IPS-18c (cell line): Measurements from ENCODE around the gene DAB1.

Experiments
- H3K4me3 ChIP-seq: 2 replicates; pipeline ENCODE4 v1.7.0; 2013; ENCODE audit warnings: low read depth, mild to moderate bottlenecking, low read length, moderate library complexity; ENCODE audit not compliant: insufficient read depth
- H3K9me3 ChIP-seq: one replicate; pipeline ENCODE4 v1.6.1; 2013; ENCODE audit warnings: mild to moderate bottlenecking, low read length, moderate library complexity; ENCODE audit not compliant: control insufficient read depth, insufficient read depth

The DAB1 gene

DNA sequence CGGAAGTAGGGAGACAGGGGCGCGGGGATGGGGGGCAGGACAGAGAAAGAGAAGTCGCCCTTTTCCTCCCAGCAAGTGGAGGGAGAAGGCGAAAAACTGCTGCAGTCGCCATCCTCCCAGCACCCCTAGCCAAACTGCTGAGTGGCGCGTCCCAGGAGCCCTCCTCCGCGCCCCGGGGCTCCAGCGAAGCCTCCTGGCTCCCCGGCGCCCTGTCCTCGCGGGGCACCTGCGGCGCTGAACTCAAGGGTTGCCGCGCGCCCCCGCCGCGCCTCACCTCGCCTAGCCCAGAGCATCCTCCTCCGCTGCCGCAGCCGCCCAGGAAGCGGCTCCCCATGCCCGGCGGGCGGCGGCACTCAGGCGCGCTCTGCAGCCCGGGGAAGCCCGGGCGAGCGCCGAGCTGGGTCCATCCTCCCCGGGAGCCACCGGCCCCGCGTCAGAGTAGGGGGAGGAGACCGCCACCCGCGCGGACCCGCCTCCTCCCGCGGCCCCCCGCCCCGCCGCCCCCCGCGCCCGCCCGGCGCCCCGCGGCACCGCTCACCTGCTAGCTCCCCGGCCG, at the start of gene DAB1:
TSS of gene DAB1 (minus strand) at position 405 of the 556 bp plus-strand sequence. CDS start 133,030 bp downstream, outside the sequence.
- peak within 1 kb of the TSS; percentile 71 for H3K4me3 ChIP-seq

GRCh38 chr1:57473448-57473847, 49.6 kb upstream of the DAB1 start:
- peaks cover 2% of the 10 kb centered on the region for H3K9me3 ChIP-seq
- no peak overlapping the region for H3K4me3 ChIP-seq

More for the DNA sequence above, at the start of gene DAB1:
- H3K9me3 ChIP-seq, result no peaks in the 10 kb centered on the region

- no peak overlapping the region for H3K4me3 ChIP-seq
- peaks cover 2% of the 10 kb centered on the region for H3K9me3 ChIP-seq
Measured at GRCh38 chr1:57471995-57472394, 48.1 kb upstream of the DAB1 start.

DNA sequence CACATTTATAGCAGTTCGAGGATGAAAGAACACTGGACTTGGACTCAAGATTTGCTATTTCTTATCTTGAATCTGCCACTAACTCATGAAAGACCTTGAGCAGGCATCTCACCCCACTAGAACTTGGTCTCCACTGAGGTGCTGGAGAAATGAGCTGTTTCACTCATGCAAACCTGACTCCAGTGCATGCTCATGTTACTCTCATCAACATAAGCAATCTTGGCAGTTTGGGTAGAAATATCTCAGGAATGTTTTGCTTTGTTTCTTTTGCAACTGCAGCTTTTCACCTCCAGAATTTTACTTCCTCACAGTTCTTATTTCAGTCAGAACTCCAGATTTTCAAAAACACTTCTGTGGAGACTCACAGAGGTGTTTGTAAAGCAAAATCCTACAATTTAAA, 46.2 kb upstream of the DAB1 start:
- Histone ChIP-seq H3K4me3 (no peak overlapping the region), H3K9me3 (peaks cover 2% of the 10 kb centered on the region)

DNA sequence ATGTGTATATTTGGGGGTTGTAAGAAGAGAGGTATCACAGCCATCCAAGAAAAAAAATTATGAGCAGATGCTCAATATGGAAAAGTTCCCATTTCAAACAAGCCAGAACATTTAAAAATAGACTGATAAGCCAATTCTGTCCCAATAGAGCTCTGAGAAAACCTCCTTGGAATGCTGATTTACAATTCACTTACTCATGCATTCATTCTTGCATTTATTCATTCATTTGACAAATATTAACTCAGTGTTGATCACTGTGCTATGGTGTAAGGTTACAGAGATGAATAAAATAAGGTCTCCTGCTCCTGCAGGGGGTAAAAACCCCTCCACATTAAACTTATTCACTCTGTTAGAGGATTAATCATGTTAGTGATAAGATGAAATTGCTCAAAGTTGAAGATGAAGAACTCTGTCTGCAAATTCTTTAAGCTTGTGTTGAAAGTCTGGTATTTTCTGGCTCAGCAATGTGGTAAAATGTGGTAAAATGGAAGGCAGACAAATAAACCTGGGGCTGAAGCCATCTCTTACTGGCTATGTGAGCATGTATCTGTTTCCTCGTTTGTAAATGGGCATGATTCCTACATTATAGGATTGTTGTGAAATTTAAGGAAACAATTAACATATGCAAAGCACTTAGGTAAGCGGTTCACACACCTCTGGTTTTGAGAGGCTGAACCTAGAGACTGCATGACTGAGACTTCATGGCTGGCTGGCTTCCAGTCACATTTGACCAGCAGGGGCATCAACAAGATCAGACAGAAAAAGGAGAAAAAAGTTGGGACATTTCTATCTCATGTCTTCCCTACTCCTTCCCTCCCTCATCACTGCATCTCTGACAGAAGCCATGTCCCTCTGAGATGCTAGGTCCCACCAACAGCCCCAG, 45.0 kb upstream of the DAB1 start:
- Histone ChIP-seq H3K9me3 (peaks cover 2% of the 10 kb centered on the region), H3K4me3 (no peak overlapping the region)

- H3K9me3 ChIP-seq, result peaks cover 2% of the 10 kb centered on the region
- H3K4me3 ChIP-seq, result no peak overlapping the region
Measured at GRCh38 chr1:57467830-57468229, 44.0 kb upstream of the DAB1 start.

GRCh38 chr1:57464756-57465155, 40.9 kb upstream of the DAB1 start:
- Histone ChIP-seq H3K4me3 (no peak overlapping the region), H3K9me3 (no peaks in the 10 kb centered on the region)

DNA sequence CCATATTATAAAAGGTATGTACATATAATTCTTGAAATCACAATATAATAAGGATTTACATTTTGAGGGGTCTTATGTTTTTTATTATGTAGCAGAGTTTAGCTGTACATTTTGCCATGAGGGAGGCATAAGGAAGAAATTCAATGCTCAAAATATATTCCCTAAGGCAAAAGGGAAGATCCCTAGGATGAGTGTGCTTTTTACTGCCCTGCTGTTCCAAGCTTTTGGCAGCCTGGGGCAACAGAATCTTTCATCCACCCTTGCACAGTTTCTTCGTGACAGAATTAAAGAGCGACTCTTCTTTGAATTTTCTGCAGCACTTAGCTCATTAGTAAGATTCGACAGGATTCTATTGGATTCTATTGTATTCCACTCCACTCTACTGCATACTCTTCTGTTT, 39.5 kb upstream of the DAB1 start:
- Histone ChIP-seq H3K4me3 (no peak overlapping the region), H3K9me3 (no peaks in the 10 kb centered on the region)

- Histone ChIP-seq H3K4me3 (no peak overlapping the region), H3K9me3 (no peaks in the 10 kb centered on the region)
Measured at GRCh38 chr1:57461405-57461804, 37.5 kb upstream of the DAB1 start.

- Histone ChIP-seq H3K9me3 (no peaks in the 10 kb centered on the region), H3K4me3 (no peak overlapping the region)
Measured at GRCh38 chr1:57451516-57451915, 27.7 kb upstream of the DAB1 start.

DNA sequence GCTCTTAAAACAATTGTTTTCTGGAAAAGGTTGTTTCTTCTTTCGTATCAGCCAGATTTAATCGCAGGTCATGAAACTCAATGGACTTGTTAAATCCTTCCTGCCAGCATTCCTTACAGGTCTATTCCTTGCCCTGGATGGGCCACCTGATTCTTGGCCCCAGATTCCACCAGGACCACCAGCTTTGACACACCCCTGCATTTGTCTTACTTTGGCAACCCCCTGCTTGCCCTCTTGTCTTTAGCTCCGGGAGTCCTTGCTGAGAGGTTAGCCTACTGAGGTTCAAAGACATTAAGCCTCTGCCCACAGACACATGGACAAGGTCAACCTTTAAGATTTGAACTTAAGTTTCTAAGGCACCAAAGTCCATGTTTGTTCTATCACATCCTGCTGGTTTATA, 27.1 kb upstream of the DAB1 start:
- H3K9me3 ChIP-seq, result no peaks in the 10 kb centered on the region
- no peak overlapping the region for H3K4me3 ChIP-seq

DNA sequence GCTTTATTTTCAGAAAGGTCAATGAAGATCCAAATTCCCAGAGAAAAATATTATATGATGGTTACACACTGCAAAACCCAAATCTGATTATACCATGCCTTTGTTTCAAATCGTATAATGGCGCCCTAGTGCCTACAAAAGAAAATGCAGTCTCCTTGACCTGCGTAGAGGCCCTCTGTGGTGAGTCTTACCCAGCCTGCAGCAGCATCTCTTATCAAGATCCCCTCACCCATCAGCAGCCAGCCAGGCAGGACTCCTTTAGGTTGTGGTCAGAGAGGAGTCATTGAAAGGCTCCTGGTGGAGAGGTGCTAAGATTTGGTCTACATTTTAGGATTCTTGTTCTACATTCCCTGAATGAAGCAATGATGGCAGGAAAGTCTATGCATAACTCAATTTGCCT, 23.7 kb upstream of the DAB1 start:
- no peak overlapping the region for H3K4me3 ChIP-seq

GRCh38 chr1:57443004-57443403, 19.1 kb upstream of the DAB1 start:
- Histone ChIP-seq H3K9me3 (no peaks in the 10 kb centered on the region), H3K4me3 (no peak overlapping the region)

More for the DNA sequence above, 23.7 kb upstream of the DAB1 start:
- H3K9me3 ChIP-seq, result no peaks in the 10 kb centered on the region

DNA sequence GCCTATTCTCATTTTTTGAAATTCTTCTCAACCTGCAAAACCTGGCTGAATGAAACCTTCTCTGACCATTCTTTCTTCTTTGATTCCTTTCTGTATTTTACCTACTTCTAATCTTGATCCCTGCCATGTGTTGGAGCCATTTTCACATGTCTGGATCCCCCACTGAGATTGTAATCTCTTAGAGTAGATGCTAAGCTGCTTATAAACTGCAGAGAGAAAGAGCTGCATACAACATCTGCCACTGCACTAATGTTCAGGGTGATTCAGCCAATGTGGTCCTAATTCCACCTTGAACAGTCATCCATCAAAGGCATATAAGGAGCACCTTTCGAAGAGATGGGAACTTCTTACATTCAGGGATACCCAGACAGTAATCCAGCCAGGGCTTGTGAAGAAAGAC, 16.2 kb upstream of the DAB1 start:
- H3K4me3 ChIP-seq, result no peak overlapping the region
- no peaks in the 10 kb centered on the region for H3K9me3 ChIP-seq

GRCh38 chr1:57431400-57431799, 7.5 kb upstream of the DAB1 start:
- Histone ChIP-seq H3K4me3 (no peak overlapping the region), H3K9me3 (no peaks in the 10 kb centered on the region)

DNA sequence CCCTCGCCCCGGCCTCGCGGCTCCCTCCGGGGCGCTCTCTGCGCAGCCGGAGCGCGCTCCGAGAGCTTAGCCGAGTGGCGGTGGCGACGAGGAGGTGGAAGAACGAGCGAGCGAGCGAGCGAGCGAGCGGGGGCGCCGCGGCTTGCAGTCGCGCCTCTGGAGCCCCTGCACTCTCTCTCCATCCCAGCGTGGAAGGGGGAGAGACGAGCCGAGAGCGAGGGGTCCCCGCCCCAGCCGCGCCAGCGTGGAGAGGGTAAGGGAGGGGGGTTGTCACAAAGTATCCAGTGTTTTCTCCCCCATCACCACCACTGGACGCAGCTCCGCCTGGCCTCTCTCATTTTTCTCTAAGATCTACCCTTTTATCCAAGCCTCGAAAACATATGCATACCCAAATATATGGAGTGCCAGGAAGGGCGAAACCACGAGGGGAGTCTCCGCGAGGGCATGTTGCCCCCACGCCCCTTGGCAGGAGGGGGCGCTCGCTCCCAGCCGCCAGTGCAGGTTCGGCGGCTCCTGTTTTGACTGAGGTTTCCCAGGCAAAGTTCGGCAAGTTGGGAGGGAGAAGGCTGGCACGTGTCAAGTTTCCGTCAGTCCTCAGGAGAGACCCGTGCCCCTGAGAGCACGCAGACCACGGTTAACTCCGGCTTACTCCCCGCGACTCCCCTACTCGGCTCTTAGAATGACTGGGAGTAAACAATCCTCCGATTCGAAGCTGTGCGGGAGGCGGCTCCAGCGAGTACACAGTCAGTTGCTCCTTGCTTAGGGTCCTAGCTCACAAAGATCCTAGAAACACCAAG, 569 bp upstream of the DAB1 start:
- H3K4me3 ChIP-seq, result peak overlapping the region; percentile 63

GRCh38 chr1:57423135-57423655, 665 bp downstream of the DAB1 start:
- Histone ChIP-seq H3K9me3 (no peaks in the 10 kb centered on the region), H3K4me3 (peak overlapping the region; percentile 71)

More for the DNA sequence above, 569 bp upstream of the DAB1 start:
- no peaks in the 10 kb centered on the region for H3K9me3 ChIP-seq
